ENCODE measurements around the gene SPATC1L.
A peak's percentile ranks its signal among the peaks of the same experiment; 100 is the strongest.
"Not testable (repeated sequence)": the region's sequence is repeated elsewhere in the genome, so short reads cannot be mapped to it uniquely, and the experiment has no call there.

SPATC1L gene

GRCh38 chr21:46141767-46142581, 42.3 kb downstream of the SPATC1L start:
- DNase-seq (ENCODE audit: low read depth): no peak
- TF ChIP-seq CTCF (conservative IDR thresholded peaks at IDR 0.05; ENCODE audit: low read length): no peak
- no peak overlapping the region for H3K4me3 ChIP-seq (ENCODE audit: low read length)

DNA sequence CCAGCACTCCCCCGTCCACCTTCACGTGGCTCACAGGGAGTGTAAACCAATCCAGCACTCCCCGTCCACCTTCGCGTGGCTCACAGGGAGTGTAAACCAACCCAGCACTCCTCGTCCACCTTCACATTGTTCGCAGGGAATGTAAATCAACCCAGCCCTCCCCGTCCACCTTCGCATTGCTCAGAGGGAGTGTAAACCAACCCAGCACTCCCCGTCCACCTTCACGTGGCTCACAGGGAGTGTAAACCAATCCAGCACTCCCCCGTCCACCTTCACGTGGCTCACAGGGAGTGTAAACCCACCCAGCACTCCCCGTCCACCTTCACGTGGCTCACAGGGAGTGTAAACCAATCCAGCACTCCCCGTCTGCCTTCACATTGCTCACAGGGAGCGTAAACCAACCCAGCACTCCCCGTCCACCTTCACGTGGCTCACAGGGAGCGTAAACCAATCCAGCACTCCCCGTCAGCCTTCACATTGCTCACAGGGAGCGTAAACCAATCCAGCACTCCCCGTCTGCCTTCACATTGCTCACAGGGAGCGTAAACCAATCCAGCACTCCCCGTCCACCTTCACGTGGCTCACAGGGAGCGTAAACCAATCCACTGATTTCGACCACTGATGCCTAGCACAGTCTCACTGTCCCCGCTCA, 43.8 kb downstream of the SPATC1L start:
- H3K4me3 ChIP-seq (ENCODE audit: low read length); DNase-seq (ENCODE audit: low read depth): not testable (repeated sequence)

GRCh38 chr21:46139686-46140085, 44.6 kb downstream of the SPATC1L start:
- no peak for DNase-seq (ENCODE audit: low read depth)
- TF ChIP-seq CTCF (conservative IDR thresholded peaks at IDR 0.05; ENCODE audit: low read length): no peak
- no peak overlapping the region for H3K4me3 ChIP-seq (ENCODE audit: low read length)

DNA sequence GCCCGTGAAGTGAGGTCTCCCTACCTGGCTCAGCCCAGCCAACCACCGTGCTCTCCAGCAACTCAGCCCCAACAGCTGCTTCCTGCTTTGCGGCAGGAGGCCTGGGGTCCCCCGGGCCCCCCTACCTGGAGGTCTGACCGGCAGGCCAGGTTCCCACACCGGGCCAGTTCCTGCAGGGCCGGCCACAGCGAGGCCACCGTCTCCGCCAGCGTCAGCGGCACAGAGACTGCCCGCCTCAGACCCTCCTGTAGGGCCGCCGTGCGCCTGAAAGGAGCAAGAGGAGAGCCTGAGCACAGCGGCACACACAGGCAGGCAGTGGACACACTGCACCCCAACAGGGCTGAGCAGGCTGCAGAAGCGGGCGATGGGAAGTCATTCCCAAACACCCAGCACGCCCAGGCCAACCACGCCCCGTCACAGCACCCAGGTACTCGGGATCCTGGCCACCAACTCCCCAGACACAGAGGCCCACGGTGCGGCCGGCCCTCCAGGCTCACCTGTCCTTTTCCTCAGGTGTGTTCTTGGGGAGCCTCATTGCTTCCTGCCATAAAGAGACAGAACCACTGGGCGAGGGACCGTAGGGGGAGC, 45.8 kb downstream of the SPATC1L start:
- DNase-seq (ENCODE audit: low read depth): no peak
- no peak for TF ChIP-seq CTCF (conservative IDR thresholded peaks at IDR 0.05; ENCODE audit: low read length)
- H3K4me3 ChIP-seq (ENCODE audit: low read length): no peak overlapping the region

- H3K4me3 ChIP-seq (ENCODE audit: low read length): no peak overlapping the region
- no peak for TF ChIP-seq CTCF (conservative IDR thresholded peaks at IDR 0.05; ENCODE audit: low read length)
- DNase-seq (ENCODE audit: low read depth): no peak
These were observed 46.4 kb downstream of the SPATC1L start for GRCh38 chr21:46137908-46138307.

DNA sequence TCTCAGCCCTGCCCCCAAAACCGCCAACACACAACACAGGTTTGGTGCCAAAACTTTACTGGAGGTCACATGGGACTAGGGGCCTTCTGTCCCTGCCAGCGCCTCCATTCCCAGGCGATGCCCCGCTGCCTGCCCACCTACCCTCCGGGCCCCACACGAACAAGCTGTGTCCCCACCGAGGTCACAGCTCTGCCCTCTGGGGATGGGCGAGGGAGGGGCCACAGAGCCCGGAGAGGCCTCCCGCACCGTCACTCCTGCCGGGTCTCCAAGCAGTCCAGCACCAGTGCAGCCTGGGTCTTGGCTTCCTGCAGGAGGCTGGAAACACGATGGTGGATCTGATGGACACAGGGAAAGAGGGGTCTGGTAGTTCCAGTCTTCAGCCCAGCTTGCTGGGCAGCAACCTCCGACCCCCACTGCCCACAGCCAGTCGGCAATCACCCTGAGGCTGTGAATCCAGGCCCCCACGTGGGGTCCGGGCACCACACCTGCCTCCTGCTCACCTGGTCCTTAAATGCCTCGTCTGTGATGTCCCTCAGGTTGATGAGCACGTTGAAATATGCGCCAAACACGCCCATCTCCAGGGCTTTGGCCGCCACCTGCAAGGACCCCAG, 47.4 kb downstream of the SPATC1L start:
- no peak for TF ChIP-seq CTCF (conservative IDR thresholded peaks at IDR 0.05; ENCODE audit: low read length)
- H3K4me3 ChIP-seq (ENCODE audit: low read length): no peak overlapping the region
- no peak for DNase-seq (ENCODE audit: low read depth)

- no peak overlapping the region for H3K4me3 ChIP-seq (ENCODE audit: low read length)
- 0 out of 2 replicates have a peak, but pooled peaks have one; percentile 5 for TF ChIP-seq CTCF (conservative IDR thresholded peaks at IDR 0.05; ENCODE audit: low read length)
- DNase-seq (ENCODE audit: low read depth): no peak
These were observed 48.4 kb downstream of the SPATC1L start for GRCh38 chr21:46135782-46136395.
